HEK293 (cell line): ENCODE results near the gene TRMT1.

Experiments used
- CTCF ChIP-seq: fragments of 450-650 bp; formaldehyde crosslinking; IDR thresholded peaks from 2 replicates; pipeline ENCODE4 v1.5.1; 2016; ENCODE audit warnings: missing biosample characterization, missing genetic modification characterization
- RBAK ChIP-seq: fragments of 450-650 bp; formaldehyde crosslinking; IDR thresholded peaks from 2 replicates; pipeline ENCODE4 v1.5.1; 2016; ENCODE audit warnings: missing biosample characterization, missing genetic modification characterization
- TRIM28 ChIP-seq: IDR thresholded peaks from 2 replicates; pipeline ENCODE4 v1.6.1; 2011; ENCODE audit warnings: low read length, control low read depth, borderline replicate concordance
- ZNF398 ChIP-seq: fragments of 450-650 bp; formaldehyde crosslinking; IDR thresholded peaks from 2 replicates; pipeline ENCODE4 v1.5.1; 2017; ENCODE audit warnings: missing biosample characterization, missing genetic modification characterization
- TF ChIP-seq, protein P1 (sequence below): fragments of 450-650 bp; formaldehyde crosslinking; IDR thresholded peaks from 2 replicates; pipeline ENCODE4 v1.5.1; 2016; ENCODE audit warnings: missing biosample characterization, missing genetic modification characterization
- TF ChIP-seq, protein P2 (sequence below): fragments of 450-650 bp; formaldehyde crosslinking; IDR thresholded peaks from 2 replicates; pipeline ENCODE4 v1.5.1; 2016; ENCODE audit warnings: missing biosample characterization, missing genetic modification characterization, low read depth

GRCh38 chr19:13094771-13095392, 21.7 kb downstream of the TRMT1 start:
- no peak for TF ChIP-seq TRIM28
- TF ChIP-seq RBAK (tag by site-specific recombination), result no peak
- TF ChIP-seq ZNF398 (tag by site-specific recombination), result no peak
- no peak for TF ChIP-seq CTCF
- TF ChIP-seq, protein P1, sequence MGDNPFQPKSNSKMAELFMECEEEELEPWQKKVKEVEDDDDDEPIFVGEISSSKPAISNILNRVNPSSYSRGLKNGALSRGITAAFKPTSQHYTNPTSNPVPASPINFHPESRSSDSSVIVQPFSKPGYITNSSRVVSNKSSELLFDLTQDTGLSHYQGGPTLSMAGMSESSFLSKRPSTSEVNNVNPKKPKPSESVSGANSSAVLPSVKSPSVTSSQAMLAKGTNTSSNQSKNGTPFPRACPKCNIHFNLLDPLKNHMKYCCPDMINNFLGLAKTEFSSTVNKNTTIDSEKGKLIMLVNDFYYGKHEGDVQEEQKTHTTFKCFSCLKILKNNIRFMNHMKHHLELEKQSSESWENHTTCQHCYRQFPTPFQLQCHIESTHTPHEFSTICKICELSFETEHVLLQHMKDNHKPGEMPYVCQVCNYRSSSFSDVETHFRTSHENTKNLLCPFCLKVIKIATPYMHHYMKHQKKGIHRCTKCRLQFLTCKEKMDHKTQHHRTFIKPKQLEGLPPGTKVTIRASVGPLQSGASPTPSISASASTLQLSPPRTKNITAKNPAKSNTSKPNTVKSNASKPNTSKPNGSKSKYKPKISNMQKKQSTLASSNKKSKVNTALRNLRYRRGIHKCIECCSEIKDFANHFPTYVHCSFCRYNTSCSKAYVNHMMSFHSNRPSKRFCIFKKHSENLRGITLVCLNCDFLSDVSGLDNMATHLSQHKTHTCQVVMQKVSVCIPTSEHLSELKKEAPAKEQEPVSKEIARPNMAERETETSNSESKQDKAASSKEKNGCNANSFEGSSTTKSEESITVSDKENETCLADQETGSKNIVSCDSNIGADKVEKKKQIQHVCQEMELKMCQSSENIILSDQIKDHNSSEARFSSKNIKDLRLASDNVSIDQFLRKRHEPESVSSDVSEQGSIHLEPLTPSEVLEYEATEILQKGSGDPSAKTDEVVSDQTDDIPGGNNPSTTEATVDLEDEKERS (tag by site-specific recombination), result no peak
- TF ChIP-seq, protein P2, sequence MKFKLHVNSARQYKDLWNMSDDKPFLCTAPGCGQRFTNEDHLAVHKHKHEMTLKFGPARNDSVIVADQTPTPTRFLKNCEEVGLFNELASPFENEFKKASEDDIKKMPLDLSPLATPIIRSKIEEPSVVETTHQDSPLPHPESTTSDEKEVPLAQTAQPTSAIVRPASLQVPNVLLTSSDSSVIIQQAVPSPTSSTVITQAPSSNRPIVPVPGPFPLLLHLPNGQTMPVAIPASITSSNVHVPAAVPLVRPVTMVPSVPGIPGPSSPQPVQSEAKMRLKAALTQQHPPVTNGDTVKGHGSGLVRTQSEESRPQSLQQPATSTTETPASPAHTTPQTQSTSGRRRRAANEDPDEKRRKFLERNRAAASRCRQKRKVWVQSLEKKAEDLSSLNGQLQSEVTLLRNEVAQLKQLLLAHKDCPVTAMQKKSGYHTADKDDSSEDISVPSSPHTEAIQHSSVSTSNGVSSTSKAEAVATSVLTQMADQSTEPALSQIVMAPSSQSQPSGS (tag by site-specific recombination), result no peak
